HepG2 (cell line): ENCODE results near the gene CDK5RAP2. TPM values are rescaled to one million over a fixed set of nuclear protein-coding genes. Genes with fewer than 3 reads are reported as not detected.

Source experiments
- ATAC-seq: fragments of 200-7000 bp; cut with Tn5 transposase; 3 replicates; pipeline ENCODE4 v1.9.1; 2020; ENCODE audit warnings: mild to moderate bottlenecking, moderate library complexity
- BruUV-seq: library from RNA; stranded (reverse); fragments of 400-500 nt; replicated peaks from 2 replicates; lab custom pipeline; 2021; lab: Mats Ljungman, UMichigan
- CTCF ChIA-PET: fragments of 300-600 bp; formaldehyde crosslinking; extraction: SDS; loops from one replicate; lab custom pipeline; 2021; ENCODE audit warnings: low total read pairs, inconsistent platforms, low intra/inter-chr PET ratio; lab: Yijun Ruan, JAX
- POLR2A ChIA-PET: fragments of 350-600 bp; sonication (Branson Sonifier 250); formaldehyde crosslinking; loops from one replicate; lab custom pipeline; 2020; ENCODE audit warnings: antibody characterized with exemption, inconsistent platforms; lab: Yijun Ruan, JAX
- DNase-seq: peaks from one replicate; pipeline ENCODE4 v3.0.0-alpha.2; 2015; ENCODE audit warnings: low spot score
- FAIRE-seq: peaks from 3 replicates; lab custom pipeline; 2011; peaks lifted over from hg19 to GRCh38; lab: Jason Lieb, UNC
- H2AFZ ChIP-seq: one replicate; pipeline ENCODE4 v1.6.1; 2011; ENCODE audit warnings: low read length, inconsistent platforms
- H3K27ac ChIP-seq: fragments of 300-600 bp; 3 replicates; pipeline ENCODE4 v1.8.0; 2011; ENCODE audit warnings: mixed run types, mild to moderate bottlenecking, mixed read lengths, low read length, inconsistent platforms; ENCODE audit not compliant: insufficient read depth; ENCODE audit errors: extremely low read length
- H3K27me3 ChIP-seq, 2 experiments: fragments of 200-600 bp in 1 of 2; 2 replicates in 1 of 2; 3 replicates in 1 of 2; pipeline versions ENCODE4 v1.6.0 to v1.8.0; 2011; ENCODE audit warnings: low read length in 2 of 2, mild to moderate bottlenecking in 2 of 2, moderate library complexity in 2 of 2, inconsistent platforms in 1 of 2; ENCODE audit not compliant: insufficient read depth in 2 of 2, control insufficient read depth in 1 of 2
- H3K36me3 ChIP-seq, 2 experiments: fragments of 200-600 bp in 1 of 2; replicated peaks in 1 of 2; 2 replicates in 1 of 2; 3 replicates in 1 of 2; pipeline versions ENCODE4 v1.5.1 to v1.8.0; 2011; ENCODE audit warnings: low read length in 2 of 2, inconsistent platforms in 1 of 2; ENCODE audit not compliant: insufficient read depth in 2 of 2, control insufficient read depth in 1 of 2
- H3K4me1 ChIP-seq: 2 replicates; pipeline ENCODE4 v1.5.1; 2012; ENCODE audit warnings: low read length, inconsistent platforms; ENCODE audit not compliant: insufficient read depth
- H3K4me2 ChIP-seq: 2 replicates; pipeline ENCODE4 v1.6.0; 2011; ENCODE audit warnings: low read depth, low read length, inconsistent platforms
- H3K4me3 ChIP-seq, 3 experiments: fragments of 200-600 bp in 1 of 3; sonication (generic), shearing (Covaris generic) in 1 of 3; replicated peaks in 1 of 3; 2 replicates each; pipeline ENCODE4 v1.5.1; 2011 to 2016; ENCODE audit warnings: low read length in 3 of 3, inconsistent platforms in 2 of 3, low read depth in 2 of 3, mild to moderate bottlenecking in 2 of 3, control low read depth in 1 of 3, mixed read lengths in 1 of 3; ENCODE audit not compliant: insufficient read depth in 1 of 3
- H3K79me2 ChIP-seq: one replicate; pipeline ENCODE4 v1.6.1; 2011; ENCODE audit warnings: low read length, inconsistent platforms; ENCODE audit not compliant: insufficient read depth
- H3K9ac ChIP-seq: 2 replicates; pipeline ENCODE4 v1.6.0; 2011; ENCODE audit warnings: mild to moderate bottlenecking, low read depth, low read length, inconsistent platforms; ENCODE audit not compliant: insufficient read depth
- H3K9me3 ChIP-seq: 2 replicates; pipeline ENCODE4 v1.5.1; 2012; ENCODE audit warnings: mild to moderate bottlenecking, low read length
- H4K20me1 ChIP-seq: 2 replicates; pipeline ENCODE4 v1.6.0; 2011; ENCODE audit warnings: inconsistent platforms, mild to moderate bottlenecking, low read length, moderate library complexity; ENCODE audit not compliant: insufficient read depth
- MYNN ChIP-seq: sonication (generic); formaldehyde crosslinking; IDR thresholded peaks from 2 replicates; pipeline ENCODE4 v1.4.0; 2020; ENCODE audit warnings: mild to moderate bottlenecking, low read depth, missing genetic modification reagents
- SAFB2 ChIP-seq: sonication (generic); formaldehyde crosslinking; IDR thresholded peaks from 2 replicates; pipeline ENCODE4 v1.5.1; 2020; ENCODE audit warnings: missing genetic modification reagents, low read depth, mild to moderate bottlenecking, borderline replicate concordance
- ZNF484 ChIP-seq: sonication (generic); formaldehyde crosslinking; IDR thresholded peaks from 2 replicates; pipeline ENCODE4 v1.5.1; 2020; ENCODE audit warnings: mild to moderate bottlenecking, low read depth, missing genetic modification reagents, borderline replicate concordance
- WGBS: methylation state at CpG from one replicate; pipeline ENCODE4 v1.1.6; 2017; ENCODE audit warnings: low lambda C conversion rate; 5-methylcytosine and 5-hydroxymethylcytosine counted together
- in situ Hi-C: cut with HindIII; loops from 2 replicates; pipeline ENCODE4 v1.10.0; 2017; ENCODE audit warnings: low pct_unique_long_range_greater_than_20kb; ENCODE audit not compliant: extremely low pct_ligation_motif_present
- intact Hi-C: fragments of 100-400 bp; cut with micrococcal nuclease; formaldehyde crosslinking; loops from one replicate; pipeline ENCODE4 v1.10.0; 2022; ENCODE audit not compliant: unreplicated experiment
- polyA plus RNA-seq, 8 experiments: library from polyadenylated mRNA; depleted of rRNA in 3 of 8; stranded (reverse) in 7 of 8; unstranded in 1 of 8; fragments of >200 nt; fragmentation: Illumina TruSeq in 4 of 8; extraction: Trizol in 4 of 8; gene quantifications; 2 replicates each; pipeline versions ENCODE4 v1.2.1 to v1.2.3, GENCODE V29; 2011 to 2016; ENCODE audit warnings: low read depth in 4 of 8, missing spikeins in 1 of 8, mixed read lengths in 1 of 8; ENCODE audit not compliant: insufficient read depth in 1 of 8
- total RNA-seq, 5 experiments: library from RNA; depleted of rRNA; stranded (reverse); fragments of >200 nt; fragmentation: Illumina TruSeq; extraction: Trizol; gene quantifications; 2 replicates each; pipeline ENCODE4 v1.2.3, GENCODE V29; 2016; ENCODE audit warnings: low read depth in 1 of 5
- TF ChIP-seq, protein P1 (sequence below): sonication (generic); formaldehyde crosslinking; IDR thresholded peaks from 2 replicates; pipeline ENCODE4 v1.4.0; 2020; ENCODE audit warnings: mild to moderate bottlenecking, missing genetic modification reagents
- TF ChIP-seq, protein P2 (sequence below): sonication (generic); formaldehyde crosslinking; IDR thresholded peaks from 2 replicates; pipeline ENCODE4 v1.8.0; 2022; ENCODE audit warnings: low read depth, missing genetic modification reagents
- TF ChIP-seq, protein P3 (sequence below): sonication (generic); formaldehyde crosslinking; IDR thresholded peaks from 2 replicates; pipeline ENCODE4 v1.9.0; 2021; ENCODE audit warnings: missing genetic modification reagents, borderline replicate concordance

The CDK5RAP2 gene
- total and polyA plus RNA-seq, 2 of the 13 experiments (the other 11 are each of a cell fraction or from before 2014, with no cell fraction given) = 31.8 to 42.2 TPM

GRCh38 chr9:120382453-120382852 is 197.5 kb downstream of the CDK5RAP2 start (continued):
- TF ChIP-seq, protein P1, sequence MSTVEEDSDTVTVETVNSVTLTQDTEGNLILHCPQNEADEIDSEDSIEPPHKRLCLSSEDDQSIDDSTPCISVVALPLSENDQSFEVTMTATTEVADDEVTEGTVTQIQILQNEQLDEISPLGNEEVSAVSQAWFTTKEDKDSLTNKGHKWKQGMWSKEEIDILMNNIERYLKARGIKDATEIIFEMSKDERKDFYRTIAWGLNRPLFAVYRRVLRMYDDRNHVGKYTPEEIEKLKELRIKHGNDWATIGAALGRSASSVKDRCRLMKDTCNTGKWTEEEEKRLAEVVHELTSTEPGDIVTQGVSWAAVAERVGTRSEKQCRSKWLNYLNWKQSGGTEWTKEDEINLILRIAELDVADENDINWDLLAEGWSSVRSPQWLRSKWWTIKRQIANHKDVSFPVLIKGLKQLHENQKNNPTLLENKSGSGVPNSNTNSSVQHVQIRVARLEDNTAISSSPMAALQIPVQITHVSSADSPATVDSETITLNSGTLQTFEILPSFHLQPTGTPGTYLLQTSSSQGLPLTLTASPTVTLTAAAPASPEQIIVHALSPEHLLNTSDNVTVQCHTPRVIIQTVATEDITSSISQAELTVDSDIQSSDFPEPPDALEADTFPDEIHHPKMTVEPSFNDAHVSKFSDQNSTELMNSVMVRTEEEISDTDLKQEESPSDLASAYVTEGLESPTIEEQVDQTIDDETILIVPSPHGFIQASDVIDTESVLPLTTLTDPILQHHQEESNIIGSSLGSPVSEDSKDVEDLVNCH = no peak
- no peak for TF ChIP-seq SAFB2

DNA sequence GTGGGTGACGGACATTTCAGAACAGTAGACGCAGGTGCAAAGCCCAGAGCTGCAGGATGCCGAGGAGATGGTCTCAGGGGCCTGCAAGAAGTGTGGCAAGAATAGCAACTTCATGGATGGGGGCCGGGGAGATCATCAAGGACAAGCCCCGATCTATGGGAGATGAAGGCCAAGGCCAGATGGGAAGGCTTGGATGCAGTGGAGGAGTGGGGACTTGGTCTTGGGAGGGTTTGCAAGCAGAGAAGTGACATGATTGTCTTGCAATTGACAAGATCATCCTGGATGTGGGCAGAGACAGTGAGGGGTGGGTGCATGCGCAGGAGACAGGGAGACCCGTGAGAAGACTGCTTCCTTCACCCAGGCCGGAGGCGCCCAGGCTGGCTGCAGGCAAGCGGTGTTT is 198.1 kb downstream of the CDK5RAP2 start:
- CTCF ChIA-PET = no interaction called here
- TF ChIP-seq, protein P2, sequence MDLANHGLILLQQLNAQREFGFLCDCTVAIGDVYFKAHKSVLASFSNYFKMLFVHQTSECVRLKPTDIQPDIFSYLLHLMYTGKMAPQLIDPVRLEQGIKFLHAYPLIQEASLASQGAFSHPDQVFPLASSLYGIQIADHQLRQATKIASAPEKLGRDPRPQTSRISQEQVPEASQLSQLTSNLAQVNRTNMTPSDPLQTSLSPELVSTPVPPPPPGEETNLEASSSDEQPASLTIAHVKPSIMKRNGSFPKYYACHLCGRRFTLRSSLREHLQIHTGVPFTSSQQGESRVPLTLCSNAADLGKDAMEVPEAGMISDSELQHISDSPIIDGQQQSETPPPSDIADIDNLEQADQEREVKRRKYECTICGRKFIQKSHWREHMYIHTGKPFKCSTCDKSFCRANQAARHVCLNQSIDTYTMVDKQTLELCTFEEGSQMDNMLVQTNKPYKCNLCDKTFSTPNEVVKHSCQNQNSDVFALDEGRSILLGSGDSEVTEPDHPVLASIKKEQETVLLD (CRISPR knock-in tag) = no peak
- TF ChIP-seq ZNF484 (CRISPR knock-in tag) (no peak), MYNN (CRISPR knock-in tag) (no peak)
- TF ChIP-seq, protein P3, sequence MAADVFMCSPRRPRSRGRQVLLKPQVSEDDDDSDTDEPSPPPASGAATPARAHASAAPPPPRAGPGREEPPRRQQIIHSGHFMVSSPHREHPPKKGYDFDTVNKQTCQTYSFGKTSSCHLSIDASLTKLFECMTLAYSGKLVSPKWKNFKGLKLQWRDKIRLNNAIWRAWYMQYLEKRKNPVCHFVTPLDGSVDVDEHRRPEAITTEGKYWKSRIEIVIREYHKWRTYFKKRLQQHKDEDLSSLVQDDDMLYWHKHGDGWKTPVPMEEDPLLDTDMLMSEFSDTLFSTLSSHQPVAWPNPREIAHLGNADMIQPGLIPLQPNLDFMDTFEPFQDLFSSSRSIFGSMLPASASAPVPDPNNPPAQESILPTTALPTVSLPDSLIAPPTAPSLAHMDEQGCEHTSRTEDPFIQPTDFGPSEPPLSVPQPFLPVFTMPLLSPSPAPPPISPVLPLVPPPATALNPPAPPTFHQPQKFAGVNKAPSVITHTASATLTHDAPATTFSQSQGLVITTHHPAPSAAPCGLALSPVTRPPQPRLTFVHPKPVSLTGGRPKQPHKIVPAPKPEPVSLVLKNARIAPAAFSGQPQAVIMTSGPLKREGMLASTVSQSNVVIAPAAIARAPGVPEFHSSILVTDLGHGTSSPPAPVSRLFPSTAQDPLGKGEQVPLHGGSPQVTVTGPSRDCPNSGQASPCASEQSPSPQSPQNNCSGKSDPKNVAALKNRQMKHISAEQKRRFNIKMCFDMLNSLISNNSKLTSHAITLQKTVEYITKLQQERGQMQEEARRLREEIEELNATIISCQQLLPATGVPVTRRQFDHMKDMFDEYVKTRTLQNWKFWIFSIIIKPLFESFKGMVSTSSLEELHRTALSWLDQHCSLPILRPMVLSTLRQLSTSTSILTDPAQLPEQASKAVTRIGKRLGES = no peak
- no peak overlapping the region for H3K4me2 ChIP-seq
- H3K79me2 ChIP-seq = no peaks in the 10 kb centered on the region
- H3K9me3 ChIP-seq = peaks cover 8% of the 10 kb centered on the region; the same call in 1 of the 2 replicates
- POLR2A ChIA-PET = no interaction called here
- peaks cover 43% of the 10 kb centered on the region for H3K4me1 ChIP-seq
- H4K20me1 ChIP-seq = no peaks in the 10 kb centered on the region
- H3K36me3 ChIP-seq = no peaks in the 10 kb centered on the region
- 96% methylated on average over 10 of the region's 10 CpGs for WGBS
- intact Hi-C loops = no loop called here
- ATAC-seq (no peak), FAIRE-seq (no peak), DNase-seq (no peak)
- H3K27me3 ChIP-seq = no peaks in the 10 kb centered on the region
- in situ Hi-C loops = no loop called here
- no TSS peak for BruUV-seq
- no peak overlapping the region for H2AFZ ChIP-seq
- H3K9ac ChIP-seq = no peak overlapping the region
- no peak overlapping the region for H3K4me3 ChIP-seq
- H3K27ac ChIP-seq = no peak overlapping the region
